ENCODE results near the gene CCDC177. TPM values are rescaled to one million over a fixed set of nuclear protein-coding genes. Genes with fewer than 3 reads are reported as not detected.

The CCDC177 gene
- total and polyA plus RNA-seq, 12 donors = 0.03 TPM; not detected in 11

DNA sequence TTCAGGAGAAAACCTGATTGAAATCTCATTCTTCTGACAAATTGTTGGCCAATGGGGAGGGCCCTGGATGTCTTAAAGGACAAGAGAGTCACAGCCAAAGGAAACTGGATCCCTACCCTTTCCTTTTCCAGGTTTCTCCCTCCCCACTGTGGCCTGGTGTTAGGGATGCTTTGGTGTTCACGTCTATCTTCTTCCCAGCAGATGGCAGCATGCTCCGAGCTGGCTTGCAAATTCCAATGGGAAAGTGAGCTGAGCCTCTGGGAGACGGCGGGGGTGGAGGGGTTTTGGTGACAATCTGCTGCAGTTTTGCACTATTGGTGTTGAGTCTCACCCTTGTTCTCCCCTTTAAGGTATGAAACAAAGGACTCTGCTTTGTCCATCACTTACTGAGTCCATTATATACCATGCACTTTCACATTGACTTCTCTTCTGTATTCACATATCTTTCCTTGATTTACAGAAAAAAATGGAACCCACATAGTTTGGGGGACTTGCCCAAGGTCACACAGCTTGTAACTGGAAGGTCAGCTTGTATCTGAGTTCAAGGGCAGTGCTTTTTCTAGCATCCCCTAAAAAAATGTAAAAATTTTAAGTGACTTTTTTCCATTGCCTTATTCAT, 39.3 kb downstream of the CCDC177 start:
- ATAC-seq = peak in 2 of 8 donors; percentile 34 to 37
- peaks cover 0 to 36% (median 19%) of the 10 kb centered on the region in 7 donors for H3K27me3 ChIP-seq

DNA sequence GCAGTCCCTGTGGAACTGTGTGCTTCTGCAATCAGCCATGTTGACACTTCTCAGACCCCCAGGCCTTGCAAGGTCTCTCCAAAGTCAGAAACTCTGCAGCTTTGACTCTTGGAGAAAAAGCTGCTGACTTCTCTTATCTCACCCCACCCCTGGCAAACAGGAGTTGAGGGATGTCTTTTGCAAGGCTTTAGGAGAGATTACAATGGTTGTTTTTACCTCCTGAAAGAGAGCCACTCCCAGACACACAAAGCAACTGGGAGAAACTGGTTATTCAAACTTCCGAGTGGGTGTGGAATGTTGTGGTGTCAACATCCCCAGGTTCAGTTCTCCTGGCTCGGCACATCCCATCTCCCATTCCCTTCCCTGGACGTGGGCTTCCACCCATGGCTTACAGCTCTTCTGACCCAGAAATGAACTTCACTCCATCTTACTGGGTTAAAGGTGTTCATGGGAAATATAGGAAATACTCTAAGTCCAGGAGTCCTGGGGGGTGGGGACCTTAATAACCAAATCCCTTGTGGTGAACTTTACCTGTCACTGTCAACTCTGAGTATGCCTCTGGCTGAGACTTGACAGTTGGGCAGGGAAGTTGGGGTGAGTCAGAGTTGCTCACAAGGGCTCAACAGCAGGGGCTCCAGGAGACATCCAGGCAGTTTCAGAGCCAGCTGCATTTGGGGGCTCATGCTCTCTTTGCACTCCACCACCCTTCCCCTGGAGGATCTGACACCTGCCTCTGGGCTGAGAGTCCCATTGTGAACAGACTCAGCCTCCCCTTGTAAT, 41.9 kb downstream of the CCDC177 start:
- WGBS, 2 donors = 55 to 57% methylated on average over 3 of the region's 3 CpGs
- Histone ChIP-seq H3K36me3 (no peaks in the 10 kb centered on the region), H3K9me3 (no peaks in the 10 kb centered on the region), H3K27me3 (peaks cover 0 to 55% (median 19%) of the 10 kb centered on the region in 7 donors), H3K27ac (no peak overlapping the region), H3K4me1 (no peaks in the 10 kb centered on the region), H3K4me3 (no peak overlapping the region)
- no peak for DNase-seq
- ATAC-seq = no peak
- intact Hi-C loops (cut with DNase I) = loop anchor here in 1 of 10 donors (5.0 kb wide), 1 partner anchor 40 kb away; the partner anchor contains the start of gene CCDC177
- TF ChIP-seq, protein P1, sequence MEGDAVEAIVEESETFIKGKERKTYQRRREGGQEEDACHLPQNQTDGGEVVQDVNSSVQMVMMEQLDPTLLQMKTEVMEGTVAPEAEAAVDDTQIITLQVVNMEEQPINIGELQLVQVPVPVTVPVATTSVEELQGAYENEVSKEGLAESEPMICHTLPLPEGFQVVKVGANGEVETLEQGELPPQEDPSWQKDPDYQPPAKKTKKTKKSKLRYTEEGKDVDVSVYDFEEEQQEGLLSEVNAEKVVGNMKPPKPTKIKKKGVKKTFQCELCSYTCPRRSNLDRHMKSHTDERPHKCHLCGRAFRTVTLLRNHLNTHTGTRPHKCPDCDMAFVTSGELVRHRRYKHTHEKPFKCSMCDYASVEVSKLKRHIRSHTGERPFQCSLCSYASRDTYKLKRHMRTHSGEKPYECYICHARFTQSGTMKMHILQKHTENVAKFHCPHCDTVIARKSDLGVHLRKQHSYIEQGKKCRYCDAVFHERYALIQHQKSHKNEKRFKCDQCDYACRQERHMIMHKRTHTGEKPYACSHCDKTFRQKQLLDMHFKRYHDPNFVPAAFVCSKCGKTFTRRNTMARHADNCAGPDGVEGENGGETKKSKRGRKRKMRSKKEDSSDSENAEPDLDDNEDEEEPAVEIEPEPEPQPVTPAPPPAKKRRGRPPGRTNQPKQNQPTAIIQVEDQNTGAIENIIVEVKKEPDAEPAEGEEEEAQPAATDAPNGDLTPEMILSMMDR (IDR thresholded peaks at IDR 0.05) = no peak

More for the DNA sequence above, 39.3 kb downstream of the CCDC177 start:
- WGBS, 2 donors = 5 to 6% methylated on average over 4 of the region's 4 CpGs
- Histone ChIP-seq H3K9me3 (peaks cover 0 to 4% (median 0%) of the 10 kb centered on the region in 11 donors), H3K4me1 (peaks cover 0 to under 1% (median 0%) of the 10 kb centered on the region in 9 donors), H3K36me3 (no peaks in the 10 kb centered on the region), H3K4me3 (no peak overlapping the region), H3K27ac (no peak overlapping the region)
- DNase-seq = peak in 1 of 2 donors; percentile 18
- intact Hi-C loops (cut with DNase I) = loop anchor here in 1 of 10 donors (5.0 kb wide), 1 partner anchor 192 kb away; no protein-coding TSS in a partner anchor
- TF ChIP-seq, protein P1 (IDR thresholded peaks at IDR 0.05) = peak; percentile 8 to 72 (median 58)

DNA sequence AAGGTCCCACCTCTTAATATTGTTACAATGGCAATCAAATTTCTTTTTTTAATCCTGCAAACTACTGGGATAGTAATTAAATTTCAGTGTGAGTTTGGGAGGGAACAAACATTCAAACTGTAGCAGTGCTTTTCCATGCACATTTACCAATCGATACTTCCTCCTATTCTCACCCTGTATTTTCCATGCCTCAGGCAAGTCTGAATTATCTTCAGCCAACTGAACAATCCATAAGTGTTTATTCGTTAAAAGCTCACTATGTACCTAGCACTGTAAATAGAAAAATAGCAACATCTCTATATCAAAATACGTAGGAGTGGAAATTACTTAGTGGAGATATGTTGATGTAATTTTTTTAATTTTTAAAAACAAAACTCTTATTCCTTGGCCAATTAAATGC, 43.5 kb downstream of the CCDC177 start:
- intact Hi-C loops (cut with DNase I) = loop anchor here in 1 of 10 donors (5.0 kb wide), 1 partner anchor 41 kb away; the partner anchor contains the start of gene CCDC177
- no peak for ATAC-seq
- Histone ChIP-seq H3K4me1 (no peaks in the 10 kb centered on the region), H3K9me3 (no peaks in the 10 kb centered on the region), H3K36me3 (no peaks in the 10 kb centered on the region), H3K27ac (no peak overlapping the region), H3K4me3 (no peak overlapping the region), H3K27me3 (peaks cover 0 to 47% (median 13%) of the 10 kb centered on the region in 7 donors)
- 79 to 82% methylated on average over 3 of the region's 3 CpGs for WGBS, 2 donors
- DNase-seq = no peak
- TF ChIP-seq, protein P1 (IDR thresholded peaks at IDR 0.05) = no peak

DNA sequence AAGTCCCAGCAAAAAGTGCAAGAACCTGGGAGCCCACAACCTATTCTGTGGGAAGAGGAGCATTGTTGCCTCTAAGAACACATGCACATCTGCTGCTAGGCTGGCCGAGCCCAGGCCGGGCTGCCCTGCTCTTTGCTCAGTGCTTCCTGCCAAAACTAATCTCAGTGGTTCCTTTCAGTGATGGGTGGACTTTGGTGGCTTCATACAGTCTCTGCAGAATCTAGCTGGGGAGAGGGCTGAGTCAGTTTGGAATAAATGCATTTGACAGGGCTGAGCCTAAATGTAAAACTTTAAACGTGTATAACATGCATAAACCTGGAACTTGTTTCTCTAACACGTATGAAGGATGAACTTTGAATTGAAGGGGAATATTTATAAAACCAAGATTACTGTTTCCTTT, 44.6 kb downstream of the CCDC177 start:
- TF ChIP-seq, protein P1 (IDR thresholded peaks at IDR 0.05) = no peak
- Histone ChIP-seq H3K9me3 (no peaks in the 10 kb centered on the region), H3K4me3 (no peak overlapping the region), H3K27me3 (peaks cover 0 to 46% (median 10%) of the 10 kb centered on the region in 7 donors), H3K27ac (no peak overlapping the region), H3K36me3 (no peaks in the 10 kb centered on the region), H3K4me1 (no peaks in the 10 kb centered on the region)
- no peak for DNase-seq
- ATAC-seq = no peak
- WGBS, 2 donors = 61 to 65% methylated on average over 4 of the region's 4 CpGs
- intact Hi-C loops (cut with DNase I) = loop anchor here in 1 of 10 donors (5.0 kb wide), 1 partner anchor 42 kb away; the partner anchor contains the start of gene CCDC177
